ENCODE results near the gene MIR17HG.

GRCh38 chr13:91308299-91308698, 39.2 kb upstream of the MIR17HG start:
- TF ChIP-seq CTCF (IDR thresholded peaks at IDR 0.05 in 4 of 5, conservative IDR thresholded peaks at IDR 0.05 in 1 of 5), result no peak
- no peak for TF ChIP-seq POLR2A (IDR thresholded peaks at IDR 0.05)
